Measurements from ENCODE around the gene EXOG. TPM values are rescaled to one million over a fixed set of nuclear protein-coding genes. Genes with fewer than 3 reads are reported as not detected.

Gene EXOG
- total and polyA plus RNA-seq, 2 donors (not counting 3 experiments of a cell fraction or from before 2014, with no cell fraction given): 10.8 to 21.9 TPM

GRCh38 chr3:38446812-38447211, 49.3 kb upstream of the EXOG start:
- intact Hi-C loops (cut with micrococcal nuclease): no loop called here
- CTCF ChIA-PET: interaction anchor here (1.3 kb wide), 1 partner anchor 33 kb away, joined by 4 read pairs; no protein-coding TSS in a partner anchor
- no peak overlapping the region for H3K4me2 ChIP-seq (ENCODE audit: insufficient read depth, low read length)

More at GRCh38 chr3:38446812-38447211, 49.3 kb upstream of the EXOG start:
- Histone ChIP-seq H3K27me3 (ENCODE audit: control insufficient read depth in 2 of 2, insufficient read depth in 2 of 2, low read length in 2 of 2) (no peaks in the 10 kb centered on the region), H3K4me3 (replicated peaks in 1 of 3; ENCODE audit: insufficient read depth in 1 of 3, low read depth in 1 of 3, low read length in 3 of 3) (no peak overlapping the region), H3K79me2 (ENCODE audit: control insufficient read depth, insufficient read depth, low read length) (no peaks in the 10 kb centered on the region), H3K4me1 (ENCODE audit: control insufficient read depth, extremely low read depth, insufficient read depth, low read length) (no peaks in the 10 kb centered on the region), H3K36me3 (ENCODE audit: control insufficient read depth in 2 of 2, extremely low read depth in 1 of 2, insufficient read depth in 2 of 2, low read length in 2 of 2) (no peaks in the 10 kb centered on the region), H3K9me1 (replicated peaks; ENCODE audit: control insufficient read depth, extremely low read depth, insufficient read depth, low read length) (no peaks in the 10 kb centered on the region), H2AFZ (ENCODE audit: low read depth, low read length) (no peak overlapping the region), H3K9ac (replicated peaks; ENCODE audit: extremely low read depth, insufficient read depth, low read length) (no peak overlapping the region), H4K20me1 (replicated peaks; ENCODE audit: control insufficient read depth, extremely low read depth, insufficient read depth, low read length) (no peaks in the 10 kb centered on the region), H3K27ac (ENCODE audit: insufficient read depth, low read depth, low read length) (no peak overlapping the region), H3K9me3 (replicated peaks; ENCODE audit: control insufficient read depth, insufficient read depth, low read length) (no peaks in the 10 kb centered on the region)
- POLR2A ChIA-PET: no interaction called here
- TF ChIP-seq MAX (IDR thresholded peaks at IDR 0.05; ENCODE audit: insufficient read depth, insufficient read length) (no peak), EZH2 (IDR thresholded peaks at IDR 0.05; ENCODE audit: borderline replicate concordance, low read depth, low read length, severe bottlenecking) (no peak), JUN (IDR thresholded peaks at IDR 0.05; ENCODE audit: borderline replicate concordance, insufficient read depth, insufficient read length, low read depth) (no peak), CTCF (IDR thresholded peaks at IDR 0.05; ENCODE audit: extremely low read depth in 1 of 2, insufficient read depth in 1 of 2, low read depth in 1 of 2, low read length in 2 of 2) (no peak), POLR2AphosphoS5 (IDR thresholded peaks at IDR 0.05; ENCODE audit: insufficient read depth, low read depth, low read length) (no peak), MYC (IDR thresholded peaks at IDR 0.05; ENCODE audit: low read depth, low read length) (no peak), GATA2 (IDR thresholded peaks at IDR 0.05; ENCODE audit: insufficient read depth, insufficient read length, low read depth, low read length) (no peak), POLR2A (IDR thresholded peaks at IDR 0.05; ENCODE audit: low read depth, low read length) (no peak), FOS (IDR thresholded peaks at IDR 0.05; ENCODE audit: borderline replicate concordance, insufficient read depth, low read length) (no peak)
- DNase-seq (ENCODE audit: low read depth, low spot score) (no peak), FAIRE-seq (no peak)
- dilution Hi-C loops (cut with MboI; ENCODE audit: extremely low pct_ligation_motif_present, low sequenced_read_pairs): no loop called here
- BruUV-seq (replicated peaks): no TSS peak
